ENCODE data around the gene RC3H2.

GRCh38 chr9:122949696-122950095, 44.5 kb upstream of the RC3H2 start:
- TF ChIP-seq CTCF (IDR thresholded peaks at IDR 0.05): no peak
- no peak for TF ChIP-seq POLR2A (IDR thresholded peaks at IDR 0.05)
